VCaP (cell line): Measurements from ENCODE around the gene SEC16A.

ENCODE experiments used
- H3K27ac ChIP-seq: fragments of 450-650 bp; 2 replicates; pipeline ENCODE4 v1.5.1; 2017
- CTCF ChIP-seq: fragments of 450-650 bp; conservative IDR thresholded peaks from 2 replicates; pipeline ENCODE4 v1.5.1; 2017; ENCODE audit warnings: mild to moderate bottlenecking, moderate library complexity

The SEC16A gene

GRCh38 chr9:136470356-136470755 lies 12.5 kb downstream of the SEC16A start:
- TF ChIP-seq CTCF = no peak

GRCh38 chr9:136467766-136468165 lies 15.1 kb downstream of the SEC16A start:
- no peak for TF ChIP-seq CTCF

More at GRCh38 chr9:136470356-136470755, 12.5 kb downstream of the SEC16A start:
- no peak overlapping the region for H3K27ac ChIP-seq

GRCh38 chr9:136466155-136466541 lies 16.7 kb downstream of the SEC16A start:
- TF ChIP-seq CTCF = no peak
- no peak overlapping the region for H3K27ac ChIP-seq

More at GRCh38 chr9:136467766-136468165, 15.1 kb downstream of the SEC16A start:
- no peak overlapping the region for H3K27ac ChIP-seq

- H3K27ac ChIP-seq = no peak overlapping the region
- no peak for TF ChIP-seq CTCF
Observed at GRCh38 chr9:136465500-136466154, 17.2 kb downstream of the SEC16A start.

- no peak overlapping the region for H3K27ac ChIP-seq
- no peak for TF ChIP-seq CTCF
Observed at GRCh38 chr9:136464241-136464640, 18.6 kb downstream of the SEC16A start.

GRCh38 chr9:136463578-136463977 lies 19.3 kb downstream of the SEC16A start:
- no peak overlapping the region for H3K27ac ChIP-seq
- no peak for TF ChIP-seq CTCF

GRCh38 chr9:136462664-136463063 lies 20.2 kb downstream of the SEC16A start:
- TF ChIP-seq CTCF = no peak

More at GRCh38 chr9:136462664-136463063, 20.2 kb downstream of the SEC16A start:
- no peak overlapping the region for H3K27ac ChIP-seq
